ENCODE results near the gene GLYATL1.

- TF ChIP-seq, protein P1, sequence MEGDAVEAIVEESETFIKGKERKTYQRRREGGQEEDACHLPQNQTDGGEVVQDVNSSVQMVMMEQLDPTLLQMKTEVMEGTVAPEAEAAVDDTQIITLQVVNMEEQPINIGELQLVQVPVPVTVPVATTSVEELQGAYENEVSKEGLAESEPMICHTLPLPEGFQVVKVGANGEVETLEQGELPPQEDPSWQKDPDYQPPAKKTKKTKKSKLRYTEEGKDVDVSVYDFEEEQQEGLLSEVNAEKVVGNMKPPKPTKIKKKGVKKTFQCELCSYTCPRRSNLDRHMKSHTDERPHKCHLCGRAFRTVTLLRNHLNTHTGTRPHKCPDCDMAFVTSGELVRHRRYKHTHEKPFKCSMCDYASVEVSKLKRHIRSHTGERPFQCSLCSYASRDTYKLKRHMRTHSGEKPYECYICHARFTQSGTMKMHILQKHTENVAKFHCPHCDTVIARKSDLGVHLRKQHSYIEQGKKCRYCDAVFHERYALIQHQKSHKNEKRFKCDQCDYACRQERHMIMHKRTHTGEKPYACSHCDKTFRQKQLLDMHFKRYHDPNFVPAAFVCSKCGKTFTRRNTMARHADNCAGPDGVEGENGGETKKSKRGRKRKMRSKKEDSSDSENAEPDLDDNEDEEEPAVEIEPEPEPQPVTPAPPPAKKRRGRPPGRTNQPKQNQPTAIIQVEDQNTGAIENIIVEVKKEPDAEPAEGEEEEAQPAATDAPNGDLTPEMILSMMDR (IDR thresholded peaks at IDR 0.05 in 2 of 3, conservative IDR thresholded peaks at IDR 0.05 in 1 of 3; ENCODE audit: borderline replicate concordance in 1 of 3, insufficient read depth in 1 of 3, low read depth in 2 of 3, low read length in 2 of 3), result no peak
- TF ChIP-seq SIN3A (IDR thresholded peaks at IDR 0.05; ENCODE audit: low read depth) (no peak), TCF7L2 (IDR thresholded peaks at IDR 0.05; ENCODE audit: borderline replicate concordance, extremely low read depth, insufficient read depth, insufficient read length) (no peak), POLR2A (IDR thresholded peaks at IDR 0.05; ENCODE audit: borderline replicate concordance, extremely low read depth, insufficient read depth, insufficient read length) (no peak), SRF (IDR thresholded peaks at IDR 0.05; ENCODE audit: low read depth) (no peak), POLR2AphosphoS5 (IDR thresholded peaks at IDR 0.05; ENCODE audit: low read depth, low read length) (no peak), JUND (IDR thresholded peaks at IDR 0.05) (no peak), REST (IDR thresholded peaks at IDR 0.05; ENCODE audit: low read depth) (no peak)
- TF ChIP-seq, protein P2, sequence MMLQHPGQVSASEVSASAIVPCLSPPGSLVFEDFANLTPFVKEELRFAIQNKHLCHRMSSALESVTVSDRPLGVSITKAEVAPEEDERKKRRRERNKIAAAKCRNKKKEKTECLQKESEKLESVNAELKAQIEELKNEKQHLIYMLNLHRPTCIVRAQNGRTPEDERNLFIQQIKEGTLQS (IDR thresholded peaks at IDR 0.05), result no peak
- TF ChIP-seq, protein P3, sequence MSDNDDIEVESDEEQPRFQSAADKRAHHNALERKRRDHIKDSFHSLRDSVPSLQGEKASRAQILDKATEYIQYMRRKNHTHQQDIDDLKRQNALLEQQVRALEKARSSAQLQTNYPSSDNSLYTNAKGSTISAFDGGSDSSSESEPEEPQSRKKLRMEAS (IDR thresholded peaks at IDR 0.05), result no peak
Observed at GRCh38 chr11:58994171-58994570, 54.9 kb downstream of the GLYATL1 start.
